Mesenchymal stem cell (in vitro differentiated cells and primary cell): Measurements from ENCODE around the gene VPS50.

Experiments used
- DNase-seq: peaks from one replicate; pipeline ENCODE4 v3.0.0-alpha.2; 2013
- H2AFZ ChIP-seq: one replicate; pipeline ENCODE4 v1.6.1; 2013; ENCODE audit warnings: low read depth, mild to moderate bottlenecking, control low read depth, inconsistent platforms, low read length, moderate library complexity
- H2AK5ac ChIP-seq: 2 replicates; pipeline ENCODE4 v1.6.1; 2013; ENCODE audit warnings: low read length, moderate library complexity, mild to moderate bottlenecking, inconsistent platforms; ENCODE audit not compliant: severe bottlenecking
- H2BK120ac ChIP-seq: one replicate; pipeline ENCODE4 v1.6.1; 2013; ENCODE audit warnings: low read depth, mild to moderate bottlenecking, inconsistent platforms, low read length, moderate library complexity
- H2BK12ac ChIP-seq, 2 experiments: one replicate each; pipeline ENCODE4 v1.6.1; 2013; ENCODE audit warnings: inconsistent platforms in 2 of 2, low read length in 2 of 2, mild to moderate bottlenecking in 2 of 2, moderate library complexity in 2 of 2, control low read depth in 1 of 2
- H2BK15ac ChIP-seq: one replicate; pipeline ENCODE4 v1.6.1; 2013; ENCODE audit warnings: mild to moderate bottlenecking, low read depth, inconsistent platforms; ENCODE audit not compliant: poor library complexity, severe bottlenecking
- H2BK5ac ChIP-seq: 2 replicates; pipeline ENCODE4 v1.6.1; 2013; ENCODE audit warnings: low read depth, mild to moderate bottlenecking, low read length, control low read depth, inconsistent platforms; ENCODE audit not compliant: poor library complexity, severe bottlenecking
- H3K14ac ChIP-seq, 2 experiments: one replicate each; pipeline ENCODE4 v1.6.1; 2013; ENCODE audit warnings: inconsistent platforms in 2 of 2, low read length in 2 of 2, control low read depth in 1 of 2, mild to moderate bottlenecking in 1 of 2, moderate library complexity in 1 of 2
- H3K18ac ChIP-seq, 2 experiments: one replicate each; pipeline ENCODE4 v1.6.1; 2013; ENCODE audit warnings: inconsistent platforms in 2 of 2, low read length in 2 of 2, control low read depth in 1 of 2, low read depth in 1 of 2, mild to moderate bottlenecking in 1 of 2
- H3K23ac ChIP-seq, 2 experiments: one replicate each; pipeline ENCODE4 v1.6.1; 2013; ENCODE audit warnings: inconsistent platforms in 2 of 2, low read length in 2 of 2, mild to moderate bottlenecking in 2 of 2, moderate library complexity in 2 of 2, control low read depth in 1 of 2
- H3K27ac ChIP-seq: 2 replicates; pipeline ENCODE4 v1.5.1; 2013; ENCODE audit warnings: mild to moderate bottlenecking, moderate library complexity, low read length, control low read depth, inconsistent platforms; ENCODE audit not compliant: poor library complexity, severe bottlenecking
- H3K27me3 ChIP-seq, 2 experiments: 2 replicates each; pipeline versions ENCODE4 v1.6.1 to v1.7.0; 2013; ENCODE audit warnings: low read length in 2 of 2, mild to moderate bottlenecking in 2 of 2, moderate library complexity in 2 of 2, control low read depth in 1 of 2, inconsistent platforms in 1 of 2; ENCODE audit not compliant: control insufficient read depth in 1 of 2, insufficient read depth in 1 of 2
- H3K36me3 ChIP-seq, 2 experiments: 2 replicates each; pipeline versions ENCODE4 v1.6.1 to v1.7.0; 2013; ENCODE audit warnings: low read length in 2 of 2, control low read depth in 1 of 2, inconsistent platforms in 1 of 2, low read depth in 1 of 2, mild to moderate bottlenecking in 1 of 2; ENCODE audit not compliant: insufficient read depth in 2 of 2, control insufficient read depth in 1 of 2
- H3K4ac ChIP-seq, 2 experiments: one replicate each; pipeline ENCODE4 v1.6.1; 2013; ENCODE audit warnings: inconsistent platforms in 2 of 2, low read length in 2 of 2, mild to moderate bottlenecking in 2 of 2, moderate library complexity in 2 of 2, control low read depth in 1 of 2, low read depth in 1 of 2
- H3K4me1 ChIP-seq: 2 replicates; pipeline ENCODE4 v1.6.1; 2013; ENCODE audit warnings: low read depth, low read length, control low read depth; ENCODE audit not compliant: control insufficient read depth, insufficient read depth
- H3K4me2 ChIP-seq: 2 replicates; pipeline ENCODE4 v1.6.1; 2013; ENCODE audit warnings: low read length, mild to moderate bottlenecking, inconsistent platforms; ENCODE audit not compliant: poor library complexity, severe bottlenecking
- H3K4me3 ChIP-seq, 2 experiments: 2 replicates each; pipeline versions ENCODE4 v1.5.1 to v1.7.0; 2013; ENCODE audit warnings: low read length in 2 of 2, mild to moderate bottlenecking in 2 of 2, control low read depth in 1 of 2, low read depth in 1 of 2; ENCODE audit not compliant: insufficient read depth in 1 of 2
- H3K79me1 ChIP-seq: replicated peaks from 2 replicates; pipeline ENCODE4 v1.6.1; 2013; ENCODE audit warnings: mild to moderate bottlenecking, control low read depth, low read length, inconsistent platforms; ENCODE audit not compliant: poor library complexity, severe bottlenecking
- H3K9ac ChIP-seq: 2 replicates; pipeline ENCODE4 v1.7.0; 2013; ENCODE audit warnings: mild to moderate bottlenecking, low read length, moderate library complexity
- H3K9me3 ChIP-seq: 2 replicates; pipeline ENCODE4 v1.7.0; 2013; ENCODE audit warnings: mild to moderate bottlenecking, low read length; ENCODE audit not compliant: control insufficient read depth
- H4K8ac ChIP-seq: one replicate; pipeline ENCODE4 v1.6.1; 2013; ENCODE audit warnings: inconsistent platforms, mild to moderate bottlenecking, low read length, moderate library complexity
- H4K91ac ChIP-seq: one replicate; pipeline ENCODE4 v1.6.1; 2013; ENCODE audit warnings: mild to moderate bottlenecking, low read length, inconsistent platforms
- WGBS: methylation state at CpG from one replicate; pipeline ENCODE4 v1.1.7; 2013; ENCODE audit warnings: mixed read lengths; 5-methylcytosine and 5-hydroxymethylcytosine counted together

The VPS50 gene

DNA sequence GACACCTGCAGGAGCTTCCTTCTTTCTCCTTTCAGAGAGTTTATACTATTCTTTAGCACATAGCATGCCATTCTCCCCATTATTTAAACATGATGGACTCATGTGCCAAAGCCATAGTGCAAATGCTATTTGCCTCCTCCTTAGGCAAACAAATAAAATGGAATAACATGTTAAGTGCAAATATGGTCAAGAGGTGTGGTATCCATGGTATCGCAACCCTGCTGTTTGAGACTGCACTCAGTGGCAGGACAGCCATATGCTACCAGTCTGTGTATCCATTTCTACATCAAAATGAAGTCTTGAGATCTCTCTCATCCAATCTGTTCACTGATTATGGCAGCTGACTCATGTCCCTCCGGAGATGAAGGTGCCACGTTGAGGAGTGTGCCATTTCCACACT lies 28.7 kb upstream of the VPS50 start:
- H2BK12ac ChIP-seq, result no peak overlapping the region
- H3K79me1 ChIP-seq, result no peaks in the 10 kb centered on the region
- H2AFZ ChIP-seq, result no peak overlapping the region
- WGBS, result 65% methylated on average over 3 of the region's 3 CpGs
- no peak overlapping the region for H3K27ac ChIP-seq
- no peak overlapping the region for H4K91ac ChIP-seq
- H3K9me3 ChIP-seq, result no peaks in the 10 kb centered on the region
- H3K4me1 ChIP-seq, result no peaks in the 10 kb centered on the region
- no peak overlapping the region for H3K4ac ChIP-seq
- no peak overlapping the region for H2AK5ac ChIP-seq
- no peak overlapping the region for H3K4me2 ChIP-seq
- no peak overlapping the region for H3K18ac ChIP-seq
- no peak overlapping the region for H2BK5ac ChIP-seq
- no peak overlapping the region for H2BK120ac ChIP-seq
- H3K14ac ChIP-seq, result no peak overlapping the region
- no peak overlapping the region for H3K4me3 ChIP-seq
- no peak overlapping the region for H3K9ac ChIP-seq
- H3K36me3 ChIP-seq, result no peaks in the 10 kb centered on the region
- no peak overlapping the region for H2BK15ac ChIP-seq
- no peak overlapping the region for H3K23ac ChIP-seq
- DNase-seq, result no peak
- H4K8ac ChIP-seq, result no peak overlapping the region
- H3K27me3 ChIP-seq, result peaks cover 6 to 23% of the 10 kb centered on the region in 2 experiments

GRCh38 chr7:93205046-93205445 lies 27.1 kb upstream of the VPS50 start:
- Histone ChIP-seq H2AFZ (no peak overlapping the region), H3K4me3 (no peak overlapping the region), H3K4me2 (no peak overlapping the region), H3K18ac (no peak overlapping the region), H3K79me1 (no peaks in the 10 kb centered on the region), H4K91ac (no peak overlapping the region), H2AK5ac (no peak overlapping the region), H3K27me3 (peaks cover 6 to 23% of the 10 kb centered on the region in 2 experiments), H2BK120ac (no peak overlapping the region), H3K9ac (no peak overlapping the region), H3K23ac (no peak overlapping the region), H3K4ac (no peak overlapping the region), H2BK5ac (no peak overlapping the region), H2BK12ac (no peak overlapping the region), H3K4me1 (no peaks in the 10 kb centered on the region), H3K27ac (no peak overlapping the region), H3K9me3 (no peaks in the 10 kb centered on the region), H2BK15ac (no peak overlapping the region), H4K8ac (no peak overlapping the region), H3K36me3 (no peaks in the 10 kb centered on the region), H3K14ac (no peak overlapping the region)
- no peak for DNase-seq
- 50% methylated on average over 2 of the region's 2 CpGs for WGBS

- Histone ChIP-seq H2BK12ac (no peak overlapping the region), H3K79me1 (no peaks in the 10 kb centered on the region), H3K9me3 (no peaks in the 10 kb centered on the region), H3K36me3 (no peaks in the 10 kb centered on the region), H3K27ac (no peak overlapping the region), H3K18ac (no peak overlapping the region), H4K8ac (no peak overlapping the region), H3K4ac (no peak overlapping the region), H2AK5ac (no peak overlapping the region), H2BK120ac (no peak overlapping the region), H2BK5ac (no peak overlapping the region), H2AFZ (no peak overlapping the region), H3K4me2 (no peak overlapping the region), H3K9ac (no peak overlapping the region), H3K23ac (no peak overlapping the region), H3K14ac (no peak overlapping the region), H2BK15ac (no peak overlapping the region), H3K4me1 (no peaks in the 10 kb centered on the region), H3K4me3 (no peak overlapping the region), H4K91ac (no peak overlapping the region), H3K27me3 (peaks cover 24 to 44% of the 10 kb centered on the region in 2 experiments)
- DNase-seq, result no peak
- WGBS, result 81% methylated on average over 5 of the region's 5 CpGs
Observed at GRCh38 chr7:93211228-93211818, 20.8 kb upstream of the VPS50 start.

DNA sequence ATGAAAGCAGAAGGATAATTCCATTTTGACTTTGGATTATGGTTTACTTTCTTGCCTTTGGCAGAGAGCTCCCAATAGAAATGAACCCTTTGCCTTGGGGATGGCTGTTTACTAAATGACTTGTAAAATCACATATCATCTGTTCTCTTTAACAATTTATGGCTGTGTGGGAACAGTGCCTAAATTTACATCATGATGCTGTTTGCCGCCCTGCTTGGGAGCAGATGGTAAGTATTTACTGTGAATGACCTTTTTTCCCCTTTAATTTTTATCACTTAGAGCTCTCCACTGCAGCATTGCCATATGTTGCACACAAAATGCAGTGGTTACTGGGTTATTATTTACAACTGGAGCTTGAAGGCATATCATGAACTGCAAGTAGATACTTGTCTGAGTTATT lies 19.3 kb upstream of the VPS50 start:
- Histone ChIP-seq H3K36me3 (no peaks in the 10 kb centered on the region), H3K14ac (no peak overlapping the region), H3K4ac (no peak overlapping the region), H2BK120ac (no peak overlapping the region), H3K4me3 (no peak overlapping the region), H3K18ac (no peak overlapping the region), H2AFZ (no peak overlapping the region), H2BK5ac (no peak overlapping the region), H3K27me3 (peaks cover 13 to 38% of the 10 kb centered on the region in 2 experiments), H2BK12ac (no peak overlapping the region), H3K23ac (no peak overlapping the region), H2AK5ac (no peak overlapping the region), H4K91ac (no peak overlapping the region), H3K9me3 (no peaks in the 10 kb centered on the region), H3K4me1 (no peaks in the 10 kb centered on the region), H3K4me2 (no peak overlapping the region), H3K9ac (no peak overlapping the region), H3K27ac (no peak overlapping the region), H4K8ac (no peak overlapping the region), H2BK15ac (no peak overlapping the region), H3K79me1 (no peaks in the 10 kb centered on the region)
- no peak for DNase-seq
- 43% methylated on average over 1 of the region's 1 CpG for WGBS
